GM19438 (cell line): Measurements from ENCODE around the gene PRKAG2.
A peak's percentile ranks its signal among the peaks of the same experiment; 100 is the strongest.
"Not testable (repeated sequence)": the region's sequence is repeated elsewhere in the genome, so short reads cannot be mapped to it uniquely, and the experiment has no call there.

Experiments used
- ATAC-seq: cut with Tn5 transposase; IDR thresholded peaks from one replicate; pipeline ENCODE4 v1.9.1; 2021; ENCODE audit warnings: low read depth; ENCODE audit not compliant: unreplicated experiment

PRKAG2 gene

GRCh38 chr7:151853896-151854719 lies 22.8 kb downstream of the PRKAG2 start:
- no peak for ATAC-seq

- no peak for ATAC-seq
Measured at GRCh38 chr7:151852486-151853396, 24.2 kb downstream of the PRKAG2 start.

GRCh38 chr7:151851782-151852181 lies 25.1 kb downstream of the PRKAG2 start:
- ATAC-seq = no peak

GRCh38 chr7:151851145-151851751 lies 25.7 kb downstream of the PRKAG2 start:
- ATAC-seq = no peak

GRCh38 chr7:151850491-151851124 lies 26.3 kb downstream of the PRKAG2 start:
- no peak for ATAC-seq

GRCh38 chr7:151849879-151850260 lies 27.0 kb downstream of the PRKAG2 start:
- no peak for ATAC-seq

GRCh38 chr7:151849008-151849878 lies 27.7 kb downstream of the PRKAG2 start:
- ATAC-seq = no peak

- ATAC-seq = no peak
Measured at GRCh38 chr7:151847681-151848081, 29.2 kb downstream of the PRKAG2 start.

GRCh38 chr7:151847136-151847535 lies 29.8 kb downstream of the PRKAG2 start:
- no peak for ATAC-seq

- no peak for ATAC-seq
Measured at GRCh38 chr7:151845412-151846205, 31.3 kb downstream of the PRKAG2 start.

- ATAC-seq = no peak
Measured at GRCh38 chr7:151844825-151845200, 32.1 kb downstream of the PRKAG2 start.

GRCh38 chr7:151844071-151844824 lies 32.7 kb downstream of the PRKAG2 start:
- no peak for ATAC-seq

- ATAC-seq = no peak
Measured at GRCh38 chr7:151843181-151843580, 33.7 kb downstream of the PRKAG2 start.

GRCh38 chr7:151841395-151842051 lies 35.4 kb downstream of the PRKAG2 start:
- ATAC-seq = not testable (repeated sequence)

- ATAC-seq = no peak
Measured at GRCh38 chr7:151840088-151840910, 36.6 kb downstream of the PRKAG2 start.

GRCh38 chr7:151839451-151839921 lies 37.4 kb downstream of the PRKAG2 start:
- ATAC-seq = peak; percentile 29
